ENCODE results near the gene GDF9. TPM values are rescaled to one million over a fixed set of nuclear protein-coding genes. Genes with fewer than 3 reads are reported as not detected.
A peak's percentile ranks its signal among the peaks of the same experiment; 100 is the strongest.

The GDF9 gene
- total RNA-seq, 1 experiment from 2014 or later = 0.49 TPM

DNA sequence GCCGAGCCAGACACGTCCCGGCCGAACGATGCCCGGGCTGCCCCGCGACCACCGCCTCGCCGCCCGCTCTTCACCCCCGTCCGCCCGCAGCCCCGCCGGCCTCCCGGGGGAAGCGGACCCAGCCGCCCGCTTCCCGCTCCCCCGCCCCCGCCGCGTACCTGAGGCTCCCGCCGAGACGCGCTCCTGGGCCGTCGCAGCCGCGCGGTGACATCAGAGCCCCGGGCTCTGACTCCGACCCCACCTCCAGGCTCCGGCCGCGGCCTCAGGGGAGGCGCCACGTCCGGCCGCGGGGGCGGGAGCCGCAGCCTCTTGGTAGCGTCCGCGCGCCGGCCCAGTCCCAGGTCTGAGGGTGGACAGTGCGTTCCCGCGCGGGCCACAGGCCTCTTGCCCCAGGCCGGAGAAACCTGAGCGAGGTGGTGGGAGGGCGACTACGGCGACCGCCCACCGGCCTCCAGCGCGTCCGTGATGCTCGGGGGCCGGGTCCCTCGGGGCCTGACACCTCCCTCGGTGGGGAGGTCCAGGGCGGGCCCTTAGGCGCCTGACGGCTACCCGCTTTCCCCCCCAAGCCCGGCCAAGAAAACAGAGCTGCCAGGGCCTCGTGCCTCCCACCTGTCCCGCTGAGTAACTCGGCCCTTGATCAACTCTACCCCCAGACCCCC lies 35.7 kb downstream of the GDF9 start, which contains the start of gene SHROOM1 (continued):
- TF ChIP-seq, protein P1, sequence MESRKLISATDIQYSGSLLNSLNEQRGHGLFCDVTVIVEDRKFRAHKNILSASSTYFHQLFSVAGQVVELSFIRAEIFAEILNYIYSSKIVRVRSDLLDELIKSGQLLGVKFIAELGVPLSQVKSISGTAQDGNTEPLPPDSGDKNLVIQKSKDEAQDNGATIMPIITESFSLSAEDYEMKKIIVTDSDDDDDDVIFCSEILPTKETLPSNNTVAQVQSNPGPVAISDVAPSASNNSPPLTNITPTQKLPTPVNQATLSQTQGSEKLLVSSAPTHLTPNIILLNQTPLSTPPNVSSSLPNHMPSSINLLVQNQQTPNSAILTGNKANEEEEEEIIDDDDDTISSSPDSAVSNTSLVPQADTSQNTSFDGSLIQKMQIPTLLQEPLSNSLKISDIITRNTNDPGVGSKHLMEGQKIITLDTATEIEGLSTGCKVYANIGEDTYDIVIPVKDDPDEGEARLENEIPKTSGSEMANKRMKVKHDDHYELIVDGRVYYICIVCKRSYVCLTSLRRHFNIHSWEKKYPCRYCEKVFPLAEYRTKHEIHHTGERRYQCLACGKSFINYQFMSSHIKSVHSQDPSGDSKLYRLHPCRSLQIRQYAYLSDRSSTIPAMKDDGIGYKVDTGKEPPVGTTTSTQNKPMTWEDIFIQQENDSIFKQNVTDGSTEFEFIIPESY (IDR thresholded peaks at IDR 0.05; ENCODE audit: extremely low read depth, insufficient replicate concordance, low read length) = peak; percentile 9
- peak; percentile 98 for TF ChIP-seq EGR1 (IDR thresholded peaks at IDR 0.05; ENCODE audit: low read depth)
- TF ChIP-seq, protein P2, sequence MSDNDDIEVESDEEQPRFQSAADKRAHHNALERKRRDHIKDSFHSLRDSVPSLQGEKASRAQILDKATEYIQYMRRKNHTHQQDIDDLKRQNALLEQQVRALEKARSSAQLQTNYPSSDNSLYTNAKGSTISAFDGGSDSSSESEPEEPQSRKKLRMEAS (IDR thresholded peaks at IDR 0.05) = no peak
- no peak for TF ChIP-seq ELF1 (IDR thresholded peaks at IDR 0.05; ENCODE audit: borderline replicate concordance, low read depth)

DNA sequence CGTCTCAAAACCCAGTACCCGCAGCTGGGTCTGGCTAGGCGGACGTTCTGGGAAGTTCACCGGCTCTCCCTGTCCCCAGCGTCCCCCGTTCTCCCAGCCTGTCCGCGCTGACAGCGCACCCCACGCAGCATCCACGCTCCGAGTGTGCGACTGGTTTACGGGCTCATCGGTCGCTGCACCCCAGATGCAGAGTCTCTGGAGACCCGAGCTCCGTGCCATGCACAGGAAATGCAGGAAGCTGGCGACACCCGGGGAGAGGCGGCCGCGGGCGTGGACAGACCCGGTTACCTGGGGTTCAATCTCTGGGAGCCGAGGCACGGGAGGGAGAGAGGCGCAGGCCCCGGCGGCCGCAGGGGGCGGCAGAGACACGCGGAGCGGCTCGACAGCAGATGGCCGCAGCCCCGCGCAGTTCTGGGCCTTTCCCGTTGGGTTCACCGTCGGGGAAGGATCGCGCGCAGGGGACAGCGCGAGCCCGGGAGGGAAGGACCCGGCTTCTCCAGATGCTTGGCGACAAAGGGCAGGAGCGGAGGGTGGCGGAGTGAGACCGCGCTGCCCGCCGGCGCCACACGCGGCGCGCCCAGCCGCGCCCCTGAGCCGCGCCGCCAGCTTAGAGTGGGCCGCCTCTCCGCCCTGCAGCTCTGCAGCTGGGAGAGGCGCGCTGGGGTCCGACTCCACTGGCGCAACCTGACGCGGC lies 36.4 kb downstream of the GDF9 start:
- Histone ChIP-seq H3K27ac (ENCODE audit: low read depth, low read length) (peak overlapping the region; percentile 75), H3K9me3 (ENCODE audit: control insufficient read depth in 1 of 2, insufficient read depth in 1 of 2, low read depth in 1 of 2, low read length in 2 of 2) (no peaks in the 10 kb centered on the region), H4K20me1 (ENCODE audit: insufficient read depth) (no peaks in the 10 kb centered on the region), H3K4me2 (ENCODE audit: low read length) (peak overlapping the region; percentile 93), H3K4me3 (replicated peaks in 1 of 2; ENCODE audit: low read depth in 1 of 2, low read length in 2 of 2) (peak overlapping the region; percentile 65 to 73), H3K9me2 (ENCODE audit: insufficient read depth) (no peaks in the 10 kb centered on the region), H3K27me3 (ENCODE audit: insufficient read depth, low read length) (no peaks in the 10 kb centered on the region), H3K9ac (ENCODE audit: low read length) (peak overlapping the region; percentile 79), H3K79me2 (ENCODE audit: insufficient read depth, low read length) (peaks cover 6% of the 10 kb centered on the region; the same call in 1 of the 2 replicates), H3K4me1 (ENCODE audit: control insufficient read depth in 1 of 2, insufficient read depth in 2 of 2, low read length in 2 of 2) (peaks cover 12 to 19% of the 10 kb centered on the region in 2 experiments; a peak in 3 of 4 replicates), H2AFZ (ENCODE audit: low read depth, low read length, poor library complexity, severe bottlenecking) (no peak overlapping the region), H3K36me3 (ENCODE audit: control insufficient read depth in 1 of 2, insufficient read depth in 2 of 2, low read length in 2 of 2) (no peaks in the 10 kb centered on the region)
- DNase-seq (ENCODE audit: low read depth, low spot score) (peak; percentile 38), ATAC-seq (peak; percentile 82)
- POLR2A ChIA-PET = interaction anchor here (1.7 kb wide), 1 partner anchor 36 kb away, joined by 5 read pairs; the partner anchor contains the start of genes GDF9 and UQCRQ
- RAD21 ChIA-PET (ENCODE audit: low non-redundant PET in 1 of 2, low total read pairs in 2 of 2, uncharacterized antibody in 2 of 2, unreplicated experiment in 2 of 2) = no interaction called here
- intact Hi-C loops (cut with micrococcal nuclease) = loop anchor here (1.0 kb wide), 1 partner anchor 53 kb away; no protein-coding TSS in a partner anchor
- BruUV-seq (replicated peaks) = no TSS peak
- CTCF ChIA-PET = interaction anchor here (1.3 to 3.9 kb wide), 3 partner anchors 10 to 34 kb away, joined by 3 to 31 read pairs (median 5); no protein-coding TSS in a partner anchor
- TF ChIP-seq, protein P3, sequence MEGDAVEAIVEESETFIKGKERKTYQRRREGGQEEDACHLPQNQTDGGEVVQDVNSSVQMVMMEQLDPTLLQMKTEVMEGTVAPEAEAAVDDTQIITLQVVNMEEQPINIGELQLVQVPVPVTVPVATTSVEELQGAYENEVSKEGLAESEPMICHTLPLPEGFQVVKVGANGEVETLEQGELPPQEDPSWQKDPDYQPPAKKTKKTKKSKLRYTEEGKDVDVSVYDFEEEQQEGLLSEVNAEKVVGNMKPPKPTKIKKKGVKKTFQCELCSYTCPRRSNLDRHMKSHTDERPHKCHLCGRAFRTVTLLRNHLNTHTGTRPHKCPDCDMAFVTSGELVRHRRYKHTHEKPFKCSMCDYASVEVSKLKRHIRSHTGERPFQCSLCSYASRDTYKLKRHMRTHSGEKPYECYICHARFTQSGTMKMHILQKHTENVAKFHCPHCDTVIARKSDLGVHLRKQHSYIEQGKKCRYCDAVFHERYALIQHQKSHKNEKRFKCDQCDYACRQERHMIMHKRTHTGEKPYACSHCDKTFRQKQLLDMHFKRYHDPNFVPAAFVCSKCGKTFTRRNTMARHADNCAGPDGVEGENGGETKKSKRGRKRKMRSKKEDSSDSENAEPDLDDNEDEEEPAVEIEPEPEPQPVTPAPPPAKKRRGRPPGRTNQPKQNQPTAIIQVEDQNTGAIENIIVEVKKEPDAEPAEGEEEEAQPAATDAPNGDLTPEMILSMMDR (IDR thresholded peaks at IDR 0.05 in 2 of 3, conservative IDR thresholded peaks at IDR 0.05 in 1 of 3; ENCODE audit: borderline replicate concordance in 1 of 3, insufficient read depth in 1 of 3, low read depth in 2 of 3, low read length in 2 of 3) = peak; percentile 54 to 91 (median 72)
- TF ChIP-seq, protein P1 (IDR thresholded peaks at IDR 0.05; ENCODE audit: extremely low read depth, insufficient replicate concordance, low read length) = no peak
- TF ChIP-seq, protein P4, sequence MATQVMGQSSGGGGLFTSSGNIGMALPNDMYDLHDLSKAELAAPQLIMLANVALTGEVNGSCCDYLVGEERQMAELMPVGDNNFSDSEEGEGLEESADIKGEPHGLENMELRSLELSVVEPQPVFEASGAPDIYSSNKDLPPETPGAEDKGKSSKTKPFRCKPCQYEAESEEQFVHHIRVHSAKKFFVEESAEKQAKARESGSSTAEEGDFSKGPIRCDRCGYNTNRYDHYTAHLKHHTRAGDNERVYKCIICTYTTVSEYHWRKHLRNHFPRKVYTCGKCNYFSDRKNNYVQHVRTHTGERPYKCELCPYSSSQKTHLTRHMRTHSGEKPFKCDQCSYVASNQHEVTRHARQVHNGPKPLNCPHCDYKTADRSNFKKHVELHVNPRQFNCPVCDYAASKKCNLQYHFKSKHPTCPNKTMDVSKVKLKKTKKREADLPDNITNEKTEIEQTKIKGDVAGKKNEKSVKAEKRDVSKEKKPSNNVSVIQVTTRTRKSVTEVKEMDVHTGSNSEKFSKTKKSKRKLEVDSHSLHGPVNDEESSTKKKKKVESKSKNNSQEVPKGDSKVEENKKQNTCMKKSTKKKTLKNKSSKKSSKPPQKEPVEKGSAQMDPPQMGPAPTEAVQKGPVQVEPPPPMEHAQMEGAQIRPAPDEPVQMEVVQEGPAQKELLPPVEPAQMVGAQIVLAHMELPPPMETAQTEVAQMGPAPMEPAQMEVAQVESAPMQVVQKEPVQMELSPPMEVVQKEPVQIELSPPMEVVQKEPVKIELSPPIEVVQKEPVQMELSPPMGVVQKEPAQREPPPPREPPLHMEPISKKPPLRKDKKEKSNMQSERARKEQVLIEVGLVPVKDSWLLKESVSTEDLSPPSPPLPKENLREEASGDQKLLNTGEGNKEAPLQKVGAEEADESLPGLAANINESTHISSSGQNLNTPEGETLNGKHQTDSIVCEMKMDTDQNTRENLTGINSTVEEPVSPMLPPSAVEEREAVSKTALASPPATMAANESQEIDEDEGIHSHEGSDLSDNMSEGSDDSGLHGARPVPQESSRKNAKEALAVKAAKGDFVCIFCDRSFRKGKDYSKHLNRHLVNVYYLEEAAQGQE (IDR thresholded peaks at IDR 0.05; ENCODE audit: low read depth) = no peak
- TF ChIP-seq SIN3A (IDR thresholded peaks at IDR 0.05; ENCODE audit: low read depth) (no peak), EZH2phosphoT487 (IDR thresholded peaks at IDR 0.05; ENCODE audit: borderline replicate concordance) (no peak), RAD21 (IDR thresholded peaks at IDR 0.05; ENCODE audit: low read depth) (peak; percentile 86), EGR1 (IDR thresholded peaks at IDR 0.05; ENCODE audit: low read depth) (no peak), JUND (IDR thresholded peaks at IDR 0.05) (no peak)

Measured in HCT116 (cell line).